HG02852 (cell line): ENCODE data around the gene PGAP3.

Experiments
- ATAC-seq: cut with Tn5 transposase; IDR thresholded peaks from one replicate; pipeline ENCODE4 v1.9.1; 2021; ENCODE audit warnings: mild to moderate bottlenecking, moderate library complexity; ENCODE audit not compliant: unreplicated experiment

The PGAP3 gene

DNA sequence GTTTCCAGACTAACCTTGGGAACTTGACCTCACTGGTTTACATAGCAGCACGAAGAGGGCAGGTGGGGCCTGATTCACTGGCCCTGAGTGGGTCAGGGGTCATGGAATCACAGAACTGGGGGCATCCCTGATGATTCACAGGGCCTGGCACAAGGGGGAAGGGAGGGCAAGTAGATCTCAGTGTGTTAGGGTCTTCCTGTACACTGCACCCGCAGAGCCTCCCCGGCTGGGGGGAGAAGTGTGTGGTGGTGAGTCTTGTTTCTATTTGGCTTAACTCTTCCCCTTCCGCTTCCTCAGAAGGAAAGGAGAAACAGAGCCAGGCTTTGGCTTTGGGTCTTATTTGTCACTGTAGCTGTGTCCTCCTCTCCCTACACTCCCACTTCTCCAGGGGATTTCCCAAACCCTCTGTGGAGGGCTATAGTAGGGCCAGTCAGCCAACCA, 47.2 kb downstream of the PGAP3 start:
- ATAC-seq: no peak

DNA sequence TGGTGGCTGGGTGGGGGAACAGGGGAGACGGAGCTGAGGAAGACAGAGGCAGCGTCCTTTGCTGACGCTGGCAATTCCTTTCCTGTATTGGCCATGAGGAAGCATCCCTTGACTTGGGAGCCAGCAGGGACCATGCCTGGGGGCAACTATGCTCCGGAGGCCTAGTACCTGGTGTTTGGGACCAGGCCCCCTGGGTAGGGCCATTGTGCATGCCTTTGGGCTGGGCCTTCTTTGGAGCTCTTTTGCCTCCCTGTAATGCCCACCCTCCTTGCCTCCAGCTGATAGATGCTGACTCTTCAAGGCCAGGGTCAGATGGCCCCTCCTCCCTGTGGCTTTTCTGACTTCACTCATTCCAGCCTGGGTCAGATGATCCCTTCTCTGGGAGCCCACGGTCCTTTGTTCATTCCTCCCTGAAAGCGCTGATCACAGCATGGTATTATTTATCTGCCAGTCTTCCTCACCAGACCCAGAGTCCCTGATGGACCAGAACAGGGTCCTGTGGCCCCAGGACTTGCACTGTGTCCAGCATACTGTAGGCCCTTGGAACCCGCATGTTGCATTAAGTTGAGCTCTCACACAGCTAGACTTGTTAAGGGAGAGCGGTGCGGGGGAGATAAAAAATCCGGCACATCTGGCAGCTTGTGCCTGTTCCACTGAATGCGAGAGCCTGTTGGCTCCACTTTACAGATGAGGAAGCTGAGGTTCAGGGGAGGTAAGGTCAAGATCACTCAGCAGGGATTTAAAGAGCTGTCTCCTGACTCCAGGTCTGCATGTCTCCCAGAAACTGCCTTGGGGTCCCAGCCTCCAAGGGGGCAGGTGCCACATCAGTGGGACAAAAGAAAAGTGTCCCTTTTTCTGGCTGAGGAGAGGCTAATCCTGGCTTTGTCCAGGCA, 48.0 kb downstream of the PGAP3 start:
- no peak for ATAC-seq

DNA sequence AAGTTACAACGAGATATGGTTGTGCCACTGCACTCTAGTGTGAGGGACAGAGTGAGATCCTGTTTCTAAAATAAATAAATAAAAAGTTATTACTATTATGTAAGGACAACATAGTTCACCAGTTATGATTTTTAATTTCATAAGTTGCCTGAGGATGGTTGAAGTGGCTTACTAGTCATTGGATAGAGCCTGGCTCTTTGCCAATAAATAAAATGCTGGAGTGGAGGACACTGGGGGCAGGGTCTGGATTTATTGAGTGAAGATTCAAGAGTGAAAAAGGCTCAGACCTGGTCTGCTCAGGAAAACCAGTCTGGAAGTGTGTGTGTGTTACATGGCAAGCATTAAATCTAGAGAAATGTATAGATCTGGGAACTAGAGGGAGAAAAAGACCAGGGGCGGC, 48.8 kb downstream of the PGAP3 start:
- ATAC-seq: no peak

- no peak for ATAC-seq
Observed at GRCh38 chr17:39638317-39638716, 49.5 kb downstream of the PGAP3 start.

GRCh38 chr17:39636927-39637736, 50.7 kb downstream of the PGAP3 start, which contains the start of gene STARD3:
STARD3 (plus strand) TSS chr17:39637144; CDS start chr17:39653532, 16,388 bp downstream.
- ATAC-seq: peak; percentile 81

DNA sequence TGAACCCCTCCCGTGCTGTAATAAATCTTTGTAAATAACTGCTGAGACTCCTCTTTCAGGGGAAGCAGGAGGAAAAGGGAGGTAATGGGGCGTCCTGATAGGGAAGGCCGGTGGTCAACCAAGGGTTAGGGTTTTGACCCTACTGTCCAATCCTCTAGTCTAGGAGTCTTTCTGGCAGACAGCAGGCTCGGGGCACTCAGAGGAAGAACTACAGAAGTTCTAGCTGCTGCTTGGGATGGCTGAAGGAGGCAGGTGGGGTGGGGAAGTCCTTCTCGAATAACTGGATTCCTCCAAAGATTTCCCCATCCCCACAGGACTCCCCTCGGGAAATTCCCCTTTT, 51.3 kb downstream of the PGAP3 start:
- peak; percentile 10 for ATAC-seq

DNA sequence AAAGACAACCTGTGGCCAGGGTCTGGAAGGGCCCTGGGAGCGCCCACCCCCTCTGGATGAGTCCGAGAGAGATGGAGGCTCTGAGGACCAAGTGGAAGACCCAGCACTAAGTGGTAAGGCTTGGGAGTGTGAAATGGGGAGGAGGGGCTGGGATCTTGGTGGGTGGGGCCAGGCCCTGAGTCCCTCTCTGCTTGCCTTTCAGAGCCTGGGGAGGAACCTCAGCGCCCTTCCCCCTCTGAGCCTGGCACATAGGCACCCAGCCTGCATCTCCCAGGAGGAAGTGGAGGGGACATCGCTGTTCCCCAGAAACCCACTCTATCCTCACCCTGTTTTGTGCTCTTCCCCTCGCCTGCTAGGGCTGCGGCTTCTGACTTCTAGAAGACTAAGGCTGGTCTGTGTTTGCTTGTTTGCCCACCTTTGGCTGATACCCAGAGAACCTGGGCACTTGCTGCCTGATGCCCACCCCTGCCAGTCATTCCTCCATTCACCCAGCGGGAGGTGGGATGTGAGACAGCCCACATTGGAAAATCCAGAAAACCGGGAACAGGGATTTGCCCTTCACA, 52.2 kb downstream of the PGAP3 start:
- no peak for ATAC-seq

- ATAC-seq: no peak
Observed at GRCh38 chr17:39634384-39634871, 53.4 kb downstream of the PGAP3 start.

- ATAC-seq: no peak
Observed at GRCh38 chr17:39633570-39634183, 54.2 kb downstream of the PGAP3 start.

GRCh38 chr17:39632153-39632941, 55.5 kb downstream of the PGAP3 start:
- ATAC-seq: no peak

DNA sequence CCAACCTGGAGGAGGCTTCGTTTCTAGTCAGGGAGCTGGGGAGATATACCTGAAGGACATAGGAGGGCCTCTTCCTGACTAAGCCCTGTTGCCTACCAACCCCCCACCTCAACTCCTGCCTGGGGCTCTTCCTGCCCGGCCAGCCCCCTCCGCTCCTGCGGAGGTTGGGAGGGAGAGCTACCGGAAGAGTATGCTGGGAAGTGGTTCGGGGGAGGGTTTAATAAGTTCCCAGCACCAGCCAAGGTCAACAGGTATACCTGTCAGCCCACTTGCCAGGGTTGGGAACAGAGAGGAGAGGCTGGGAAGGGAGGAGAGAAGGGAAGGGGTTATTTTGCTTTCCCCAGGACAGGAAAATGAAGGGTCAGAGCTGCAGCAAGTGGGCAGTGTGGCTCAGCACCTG, 56.5 kb downstream of the PGAP3 start:
- no peak for ATAC-seq

DNA sequence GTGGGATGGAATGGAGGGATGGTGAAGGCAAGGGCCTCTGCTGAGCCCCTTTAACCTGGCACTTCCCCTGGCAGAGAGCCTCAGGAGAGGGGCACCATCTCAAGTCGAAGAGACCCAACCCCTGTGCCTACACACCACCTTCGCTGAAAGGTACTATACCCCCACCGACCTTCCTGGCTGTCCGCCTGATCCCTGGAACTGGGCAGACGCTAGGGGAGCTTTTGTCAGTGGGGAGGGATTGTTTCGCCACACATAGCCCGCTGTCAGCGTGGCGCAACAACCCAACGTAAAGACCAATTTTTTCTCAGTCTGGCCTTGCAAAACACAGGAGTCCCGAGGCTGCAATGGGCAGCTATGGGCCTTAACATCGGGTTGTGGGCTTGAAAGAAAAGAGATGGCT, 58.0 kb downstream of the PGAP3 start:
- ATAC-seq: no peak

GRCh38 chr17:39629494-39629880, 58.4 kb downstream of the PGAP3 start:
- ATAC-seq: no peak

DNA sequence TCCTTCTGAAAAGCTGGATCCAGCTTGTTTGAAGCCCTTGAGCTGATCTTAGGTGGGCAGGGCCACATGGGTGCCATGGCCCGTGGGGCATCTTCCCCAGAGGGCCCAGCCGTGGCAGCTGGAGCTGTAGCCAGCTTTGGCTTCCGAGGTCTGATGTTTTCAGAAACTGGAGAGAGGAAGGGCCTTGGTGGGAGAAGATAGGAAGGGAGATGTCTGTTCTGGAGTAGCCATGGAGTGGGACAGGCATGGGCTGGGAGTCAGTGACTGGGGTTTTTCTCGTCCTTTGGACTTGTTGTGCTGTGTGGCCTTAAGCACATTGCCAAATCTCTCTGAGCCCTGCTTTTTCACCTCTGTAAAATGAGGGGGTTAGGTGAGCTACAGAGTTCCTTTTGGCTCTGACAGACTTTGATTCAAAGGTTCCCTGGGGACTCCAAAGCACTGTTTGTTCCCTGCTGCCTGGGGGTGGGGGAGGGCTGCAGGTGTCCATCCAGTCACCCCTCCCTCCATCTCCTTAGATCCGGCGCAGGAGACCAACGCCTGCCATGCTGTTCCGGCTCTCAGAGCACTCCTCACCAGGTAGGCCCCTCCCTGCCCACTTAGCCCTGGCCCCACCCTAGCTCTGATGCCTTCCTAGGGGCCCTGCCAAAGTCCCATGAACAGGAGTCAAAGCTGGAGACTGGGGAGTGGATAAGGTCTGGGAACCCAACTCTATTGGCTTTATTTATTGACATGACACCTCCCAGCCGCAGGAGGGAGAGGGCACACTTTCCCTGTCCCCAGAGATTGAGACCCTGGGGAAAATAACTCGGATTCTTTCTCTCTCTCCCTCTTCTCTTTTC, 59.0 kb downstream of the PGAP3 start:
- no peak for ATAC-seq

- no peak for ATAC-seq
Observed at GRCh38 chr17:39627712-39628516, 59.9 kb downstream of the PGAP3 start.

DNA sequence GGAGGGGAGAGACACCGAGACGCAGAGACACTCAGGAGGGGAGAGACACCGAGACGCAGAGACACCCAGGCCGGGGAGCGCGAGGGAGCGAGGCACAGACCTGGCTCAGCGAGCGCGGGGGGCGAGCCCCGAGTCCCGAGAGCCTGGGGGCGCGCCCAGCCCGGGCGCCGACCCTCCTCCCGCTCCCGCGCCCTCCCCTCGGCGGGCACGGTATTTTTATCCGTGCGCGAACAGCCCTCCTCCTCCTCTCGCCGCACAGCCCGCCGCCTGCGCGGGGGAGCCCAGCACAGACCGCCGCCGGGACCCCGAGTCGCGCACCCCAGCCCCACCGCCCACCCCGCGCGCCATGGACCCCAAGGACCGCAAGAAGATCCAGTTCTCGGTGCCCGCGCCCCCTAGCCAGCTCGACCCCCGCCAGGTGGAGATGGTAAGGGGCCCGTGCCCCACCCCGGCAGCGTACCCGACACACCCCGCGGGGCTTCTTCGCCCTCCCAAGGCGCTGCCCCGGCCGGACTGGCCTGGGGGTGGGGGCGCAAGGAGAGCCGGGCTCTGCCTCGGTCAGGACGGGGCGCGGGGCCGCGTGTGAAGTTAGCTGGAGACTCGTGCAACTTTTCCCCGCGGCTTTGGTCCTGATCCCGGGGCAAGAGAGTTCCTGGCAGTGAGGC, 60.7 kb downstream of the PGAP3 start:
- no peak for ATAC-seq

DNA sequence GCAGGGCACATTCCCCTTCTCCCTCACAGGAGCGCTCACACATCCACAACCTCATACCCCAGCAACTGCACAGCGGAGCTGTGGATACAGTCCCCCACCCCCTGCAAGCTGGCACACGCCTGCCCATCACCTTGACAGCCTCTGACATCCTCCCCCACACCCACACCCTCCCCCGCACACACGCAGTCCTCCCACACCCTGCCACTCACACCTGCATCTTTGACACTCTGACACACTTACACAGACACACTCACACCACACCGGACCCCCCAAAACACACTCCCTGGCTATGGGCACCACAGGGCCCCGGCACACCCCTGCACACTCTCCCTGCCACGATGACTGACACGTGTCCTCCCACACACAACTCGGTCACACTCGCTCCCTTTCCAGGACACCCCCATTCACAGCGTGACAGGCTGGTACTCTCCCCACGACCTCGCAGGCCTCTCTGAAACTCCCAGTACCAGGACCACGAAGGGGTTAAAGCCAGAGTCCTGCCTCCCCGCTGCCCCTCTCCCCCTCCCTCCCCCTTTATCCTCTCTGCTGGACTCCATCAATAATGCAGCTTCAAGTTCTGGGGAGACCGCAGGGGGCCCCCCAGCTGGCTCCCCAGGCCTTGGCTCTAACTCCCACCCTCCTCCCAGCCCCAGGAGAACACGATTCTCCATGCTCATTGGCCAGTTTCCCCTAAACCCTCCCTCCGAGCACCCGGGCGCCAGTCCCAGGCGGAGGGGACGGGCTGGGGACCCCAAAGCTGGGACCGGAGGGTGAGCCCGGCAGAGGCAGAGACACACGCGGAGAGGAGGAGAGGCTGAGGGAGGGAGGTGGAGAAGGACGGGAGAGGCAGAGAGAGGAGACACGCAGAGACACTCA, 61.4 kb downstream of the PGAP3 start, which contains the start of gene PPP1R1B:
Gene PPP1R1B (plus strand): TSS at position 782 of the 876 bp plus-strand sequence. CDS start 441 bp downstream, outside the sequence.
- no peak for ATAC-seq
